HG03045 (cell line): ENCODE data around the gene DPP8.

Source experiments
- ATAC-seq: cut with Tn5 transposase; IDR thresholded peaks from one replicate; pipeline ENCODE4 v1.9.1; 2021; ENCODE audit warnings: mild to moderate bottlenecking, moderate library complexity; ENCODE audit not compliant: unreplicated experiment

The DPP8 gene

DNA sequence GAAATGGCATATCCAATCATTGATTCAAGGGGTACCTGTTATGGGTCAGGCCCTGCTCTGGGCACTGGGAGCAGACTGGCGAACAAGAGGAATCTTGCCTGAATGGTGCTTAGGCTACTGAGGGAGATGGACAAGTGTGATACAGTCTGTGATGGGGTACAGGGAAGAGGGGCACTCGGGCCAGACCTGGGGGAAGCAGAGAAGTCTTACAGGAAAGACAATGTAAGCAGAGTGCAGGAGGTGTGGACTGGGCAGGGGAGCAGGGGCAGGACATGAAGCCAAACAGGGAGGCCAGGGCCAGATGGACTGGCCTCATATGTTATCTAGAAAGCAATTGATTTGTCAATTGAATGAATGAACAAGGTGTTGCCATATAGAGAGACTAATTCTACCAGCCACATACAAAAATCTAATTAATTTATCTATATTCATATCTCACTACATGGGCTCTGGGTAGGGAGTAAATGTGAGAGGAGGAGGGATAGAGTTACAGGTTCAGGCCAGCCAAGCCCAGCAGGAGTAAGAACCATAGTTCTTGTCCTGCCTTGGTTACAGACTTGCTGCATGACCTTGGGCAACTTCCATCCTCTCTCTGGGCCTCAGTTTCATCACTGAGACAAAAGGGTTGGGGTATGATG, 91.2 kb downstream of the DPP8 start:
- no peak for ATAC-seq

DNA sequence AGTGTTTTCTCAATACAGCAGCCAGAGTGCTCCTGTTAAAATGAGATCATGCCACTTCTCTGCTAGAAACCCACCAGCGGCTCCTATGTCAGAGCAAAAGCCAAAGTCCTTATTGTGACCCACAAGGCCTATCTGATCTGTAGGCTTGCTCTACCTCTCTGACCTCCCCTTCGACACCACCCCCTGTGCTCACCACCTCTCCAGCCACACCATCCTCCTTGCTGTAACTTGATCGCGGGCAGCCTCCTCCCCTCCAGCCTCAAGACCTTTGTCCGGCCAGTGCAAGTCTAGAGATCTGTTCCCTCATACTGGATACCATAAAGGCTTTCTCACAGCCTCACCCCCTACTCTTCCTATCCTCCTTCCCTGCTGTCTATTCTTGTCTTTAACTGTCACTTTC, 92.8 kb downstream of the DPP8 start:
- no peak for ATAC-seq

DNA sequence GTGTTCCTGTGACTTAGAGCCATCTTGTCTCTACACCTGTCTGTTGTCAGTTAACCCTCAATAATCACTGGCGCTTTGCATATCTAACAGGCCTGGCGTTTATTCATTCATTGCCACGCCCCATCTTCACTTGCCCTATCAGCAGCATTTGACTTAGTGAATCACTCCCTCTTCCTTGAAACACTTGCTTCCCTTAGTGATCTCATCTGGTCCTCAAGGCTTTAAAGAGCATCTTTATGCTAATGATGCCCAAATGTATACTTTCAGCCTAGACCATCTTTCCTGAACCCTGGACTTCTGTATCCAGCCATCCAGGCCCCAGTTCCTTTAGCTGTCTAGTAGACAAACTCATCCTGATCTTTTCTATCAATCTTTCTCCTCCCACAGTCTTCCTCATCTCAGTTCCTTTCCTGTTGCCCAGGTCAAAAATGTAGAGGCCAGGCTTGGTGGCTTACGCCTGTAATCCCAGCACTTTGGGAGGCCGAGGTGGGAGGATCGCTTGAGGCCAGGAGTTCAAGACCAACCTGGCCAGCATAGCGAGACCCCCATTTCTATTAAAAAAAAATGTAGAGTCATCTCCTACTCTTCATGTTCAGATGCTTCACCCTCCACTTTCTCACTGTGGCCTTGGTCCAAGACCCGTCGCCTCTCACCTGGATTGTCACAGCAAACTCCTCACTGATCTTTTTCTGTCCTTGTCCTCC, 93.4 kb downstream of the DPP8 start:
- ATAC-seq: no peak

DNA sequence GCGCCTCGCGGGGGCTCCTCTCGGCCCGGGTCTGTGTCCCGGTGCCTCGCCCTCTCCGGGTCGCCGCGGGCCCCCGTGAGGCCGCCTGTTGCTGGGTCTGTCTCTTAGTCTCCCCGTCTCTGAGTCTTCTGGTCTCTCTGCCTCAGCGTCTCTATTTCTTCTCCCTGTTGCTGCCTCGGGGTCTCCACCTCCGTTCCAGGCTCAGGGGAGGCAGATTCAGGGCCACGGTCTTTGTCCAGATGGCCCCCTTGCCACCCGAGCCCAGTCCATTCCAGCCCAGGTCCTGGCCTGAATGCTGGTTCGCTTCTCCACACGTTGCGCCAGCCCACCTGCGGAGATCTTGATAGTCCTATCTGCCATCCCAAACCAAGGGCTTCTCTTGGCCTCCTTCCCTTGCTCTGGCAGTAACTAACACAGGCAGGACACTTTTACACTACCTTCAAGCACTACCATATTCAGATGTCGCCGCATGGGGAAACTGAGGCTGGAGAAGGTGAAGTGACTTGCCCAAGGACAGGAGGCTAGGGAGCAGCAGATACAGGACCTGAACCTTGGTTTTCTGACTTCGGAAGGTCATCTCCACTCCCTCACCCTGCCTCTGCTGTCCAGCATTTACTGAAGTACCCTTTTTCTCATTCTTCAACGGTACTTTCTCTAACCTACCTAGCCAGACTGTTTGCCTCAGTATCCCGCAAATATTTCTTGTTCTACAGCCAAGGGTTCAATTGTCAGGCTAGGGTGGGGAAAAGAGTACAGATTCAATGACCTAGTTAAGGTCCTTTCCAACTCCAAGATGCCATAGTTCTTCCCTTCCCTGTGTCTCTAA, 94.1 kb downstream of the DPP8 start:
- no peak for ATAC-seq

DNA sequence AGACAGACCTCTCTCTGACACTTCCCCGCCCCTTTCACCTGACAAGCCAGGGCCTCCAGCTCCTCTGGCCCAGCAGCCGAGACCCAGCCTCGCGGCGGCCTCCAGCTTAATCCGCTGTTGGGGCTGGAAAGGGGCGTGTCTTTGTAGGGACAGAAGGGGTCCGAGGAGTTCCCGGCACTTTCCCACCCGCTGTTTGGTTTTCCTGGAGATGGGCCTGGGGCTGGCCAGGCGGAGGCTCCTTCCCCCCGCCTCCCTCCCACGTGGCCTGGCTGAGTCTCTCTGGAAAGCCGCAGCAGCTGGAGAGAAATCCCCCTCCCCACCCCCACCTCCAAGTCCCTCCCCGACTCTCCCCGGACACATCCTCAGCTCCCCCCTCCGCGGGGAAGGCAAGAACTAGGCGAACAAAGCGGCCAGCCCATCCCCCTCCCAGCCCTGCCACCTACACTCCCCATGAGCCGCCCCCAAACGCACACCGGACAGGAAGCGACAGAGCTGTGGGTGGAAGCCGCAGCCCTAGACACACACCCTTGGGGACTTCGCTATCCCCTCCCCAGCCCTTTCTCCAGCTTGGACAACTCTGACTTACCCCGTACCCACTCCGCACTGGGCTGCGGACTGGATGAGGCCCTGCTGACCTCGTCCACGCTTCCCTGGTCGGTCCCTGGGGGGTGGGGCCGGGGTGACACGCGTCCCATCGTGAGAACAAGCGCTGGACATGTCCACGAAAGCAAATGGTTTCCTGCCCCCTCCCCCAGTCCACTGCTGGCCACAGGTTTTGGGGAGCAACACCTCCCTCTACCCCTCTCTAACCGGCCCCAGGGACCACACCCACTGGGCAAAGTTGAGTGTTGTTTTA, 95.9 kb downstream of the DPP8 start:
- no peak for ATAC-seq

DNA sequence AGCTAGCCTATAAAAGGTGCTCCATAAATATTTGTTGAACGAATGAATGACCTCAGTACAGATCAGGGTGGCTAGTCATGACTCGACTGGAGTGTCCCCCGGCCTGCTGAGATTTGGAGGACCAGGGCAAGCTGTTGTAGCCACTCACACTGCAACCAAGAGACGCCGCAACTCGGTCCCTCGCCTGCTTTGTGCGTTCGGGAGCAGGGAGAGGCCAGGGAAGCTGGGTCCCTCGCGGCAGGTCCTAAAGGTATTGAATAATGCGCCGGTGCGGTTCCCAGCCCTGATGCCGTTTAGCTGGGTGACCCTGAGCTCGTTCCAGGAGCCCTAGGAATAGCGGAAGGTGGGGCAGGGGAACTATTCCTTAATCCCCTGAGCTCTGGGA, 96.5 kb downstream of the DPP8 start:
- no peak for ATAC-seq

DNA sequence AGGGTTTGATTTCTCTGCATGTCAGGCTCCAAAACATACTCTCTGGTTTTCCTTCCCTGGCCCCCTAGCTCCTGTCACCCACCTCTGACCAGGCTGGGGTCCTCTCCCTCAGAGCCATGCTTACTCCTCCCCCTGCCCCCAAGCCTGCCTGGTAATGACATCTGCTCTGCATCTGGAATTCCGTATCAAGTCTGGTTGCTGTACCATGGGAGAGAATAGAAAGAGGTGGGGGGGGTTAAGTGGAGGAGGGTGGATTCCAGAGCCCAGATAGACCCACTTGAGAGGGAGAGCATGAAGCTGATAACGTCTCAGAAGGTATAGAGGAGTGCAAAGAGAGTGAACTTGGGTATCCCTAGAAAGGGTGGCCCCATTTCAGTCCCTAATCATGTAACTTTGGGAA, 98.9 kb downstream of the DPP8 start:
- no peak for ATAC-seq

DNA sequence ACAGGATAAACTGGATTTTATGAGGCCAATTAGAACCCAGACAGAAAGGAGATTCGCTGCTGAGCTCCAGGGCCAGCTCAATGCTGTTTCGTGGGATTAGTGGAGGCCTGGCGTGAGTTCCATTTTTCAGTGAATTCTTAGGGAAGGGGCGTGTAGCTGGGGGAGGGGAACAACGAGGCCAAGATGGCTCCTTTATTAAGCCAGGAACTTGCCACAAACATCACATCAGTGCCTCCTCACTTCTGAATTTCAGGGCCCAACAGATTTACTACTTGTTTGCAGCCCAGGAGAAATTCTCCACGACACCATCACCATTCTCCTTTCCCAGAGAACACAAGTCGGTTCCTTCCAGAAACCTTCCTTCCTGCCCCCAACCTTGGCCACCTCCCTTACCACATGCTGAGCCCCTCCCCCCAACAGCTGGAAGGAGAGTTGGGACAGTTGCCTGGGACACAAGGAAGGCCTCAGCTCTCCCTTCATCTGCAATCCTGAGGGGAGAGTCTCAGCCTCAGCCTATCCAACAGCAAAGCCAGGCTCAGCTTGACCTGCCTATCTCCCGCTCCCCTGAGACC, 100.6 kb downstream of the DPP8 start:
- no peak for ATAC-seq

DNA sequence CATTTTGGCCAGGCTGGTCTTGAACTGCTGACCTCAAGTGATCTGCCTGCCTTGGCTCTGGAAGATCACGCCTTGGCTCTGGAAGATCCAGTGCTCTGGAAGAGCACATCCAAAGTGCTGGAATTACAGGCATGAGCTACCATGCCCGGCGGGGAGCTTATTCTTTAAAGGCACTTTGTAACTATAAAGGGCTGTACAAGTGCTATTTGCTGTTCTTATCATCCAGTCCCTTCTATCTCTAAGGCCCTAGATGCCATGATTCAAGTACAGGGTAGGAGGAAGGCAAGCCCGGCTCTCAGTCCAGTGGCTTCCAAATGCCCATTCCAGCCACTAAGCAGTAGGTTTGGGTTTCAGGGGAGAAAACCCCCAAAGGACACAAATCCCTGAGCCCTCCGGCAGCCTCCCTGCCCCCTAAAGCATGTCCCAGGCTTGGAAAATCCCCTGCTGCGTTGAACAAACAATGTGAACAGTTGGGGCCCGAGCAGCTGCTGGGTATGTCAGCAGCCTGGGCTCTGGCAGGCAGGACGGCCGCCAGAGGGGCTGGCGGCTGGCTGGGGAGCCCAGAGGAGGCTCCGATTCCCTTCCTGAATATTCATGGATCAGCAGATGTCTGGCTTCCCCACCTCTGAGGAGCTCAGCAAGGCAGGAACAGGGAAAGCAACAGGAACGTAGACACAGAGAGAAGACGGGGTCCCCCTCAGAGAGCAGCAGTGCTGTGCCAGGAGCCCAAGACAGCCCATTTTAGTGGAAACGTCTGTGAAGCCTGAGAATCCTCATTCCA, 102.5 kb downstream of the DPP8 start:
- ATAC-seq: no peak

DNA sequence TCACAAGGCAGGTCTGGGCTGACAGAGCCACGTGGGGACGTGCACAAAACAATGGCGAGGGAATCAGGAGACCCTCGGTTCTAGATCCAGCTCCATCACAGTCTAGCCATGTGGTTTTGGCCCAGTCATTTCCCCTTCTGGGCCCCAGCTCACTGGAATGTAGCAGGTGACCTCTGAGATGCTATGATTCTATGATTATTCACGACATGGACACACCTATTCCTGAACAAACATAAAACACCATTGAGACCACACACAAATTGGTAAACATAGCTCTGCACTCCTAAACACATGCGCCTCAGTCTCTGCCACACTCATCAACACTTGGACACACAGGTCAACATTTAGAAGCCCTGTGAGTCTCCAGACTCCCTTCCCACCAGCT, 103.7 kb downstream of the DPP8 start:
- no peak for ATAC-seq

DNA sequence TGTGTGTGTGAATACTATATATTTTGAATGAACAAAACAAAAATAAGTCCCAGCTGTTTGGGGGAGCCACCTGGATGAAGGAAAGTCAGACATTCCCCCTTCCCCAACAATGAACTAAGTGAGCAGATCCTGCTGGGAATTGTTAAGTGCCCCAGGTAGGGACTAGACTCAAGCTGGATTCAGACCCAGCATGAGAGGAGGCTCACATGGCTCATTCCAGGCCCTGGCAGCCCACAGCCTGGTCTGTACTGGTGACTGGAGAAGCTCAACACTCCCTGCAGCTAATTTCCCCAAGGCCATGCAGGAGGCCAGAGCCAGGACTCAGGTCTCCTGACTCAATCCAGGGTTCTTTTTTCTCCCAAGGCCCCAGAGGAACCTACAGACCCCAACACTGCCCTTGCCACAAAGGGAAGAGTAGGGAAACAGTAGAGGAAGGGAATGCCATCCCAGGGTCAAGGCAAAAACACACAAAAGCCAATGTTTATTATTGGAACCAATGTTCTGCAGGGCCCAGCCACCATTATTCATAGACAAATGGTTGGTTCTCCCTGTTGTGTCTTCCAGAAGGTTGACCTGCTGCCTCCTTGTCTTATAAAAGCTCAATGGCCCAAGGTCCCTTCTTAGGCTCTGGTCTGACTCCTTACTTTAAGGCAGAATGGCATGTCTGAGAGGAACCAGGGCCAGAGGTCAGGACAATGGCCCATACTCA, 104.3 kb downstream of the DPP8 start:
- no peak for ATAC-seq

DNA sequence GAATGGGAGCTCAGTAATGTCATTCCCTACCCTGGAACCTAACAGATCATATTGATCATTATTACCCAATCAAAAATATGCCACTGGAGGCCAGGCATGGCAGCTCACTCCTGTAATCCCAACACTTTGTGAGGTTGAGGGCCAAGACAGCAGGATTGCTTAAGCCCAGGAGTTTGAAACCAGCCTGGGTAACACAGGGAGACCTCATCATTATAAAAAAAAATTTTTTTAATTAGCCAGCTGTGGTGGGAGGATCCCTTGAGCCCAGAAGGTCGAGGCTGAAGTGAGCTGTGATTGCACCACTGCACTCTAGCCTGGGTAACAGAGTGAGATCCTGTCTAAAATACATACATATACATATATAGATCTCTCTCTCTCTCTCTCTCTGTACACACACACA, 104.9 kb downstream of the DPP8 start:
- no peak for ATAC-seq

DNA sequence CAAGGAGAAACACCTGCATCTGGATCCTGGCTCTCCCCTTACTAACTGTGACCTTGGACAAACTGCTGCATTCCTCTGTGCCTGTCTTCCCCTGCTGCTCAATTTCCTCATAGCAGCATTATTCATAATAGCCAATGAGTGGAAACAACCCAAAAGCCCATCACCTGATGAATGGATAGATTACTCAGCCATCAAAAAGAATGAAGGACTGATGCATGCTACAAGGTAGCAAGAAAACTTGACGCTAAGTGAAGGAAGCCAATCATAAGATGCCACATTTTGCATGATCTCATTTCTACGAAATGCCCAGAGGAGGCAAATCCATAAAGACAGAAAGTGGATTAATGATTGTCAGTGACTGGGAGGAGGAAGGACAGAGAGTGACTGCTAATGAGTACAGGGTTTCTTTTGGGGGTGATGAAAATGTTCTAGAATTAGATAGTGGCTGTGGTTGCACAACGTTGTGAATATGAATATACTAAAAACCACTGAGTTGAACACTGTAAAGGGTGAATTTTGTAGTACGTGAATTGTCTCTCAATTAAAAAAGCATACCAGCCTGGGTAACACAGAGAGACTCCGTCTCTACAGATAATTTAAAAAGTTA, 105.9 kb downstream of the DPP8 start:
- no peak for ATAC-seq

DNA sequence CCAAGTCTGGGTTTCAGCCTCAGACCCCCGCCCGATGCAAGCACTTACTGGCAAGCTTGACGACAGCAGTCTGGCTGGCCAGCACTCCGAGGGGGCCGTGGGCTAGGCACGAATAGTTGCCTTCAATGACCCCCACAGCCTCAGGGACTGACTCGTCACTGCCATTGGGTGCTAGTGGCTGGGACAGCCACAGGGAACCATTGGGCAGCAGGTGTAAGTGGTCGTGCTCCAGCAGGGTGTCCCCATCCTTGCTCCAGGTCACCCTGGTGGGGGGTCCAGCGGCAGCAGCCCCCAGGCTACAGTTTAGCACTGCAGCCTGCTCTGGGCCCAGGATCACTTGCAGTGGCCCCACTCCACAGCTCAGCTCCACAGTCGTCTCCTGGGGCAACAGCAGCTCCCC, 106.5 kb downstream of the DPP8 start:
- ATAC-seq: no peak

DNA sequence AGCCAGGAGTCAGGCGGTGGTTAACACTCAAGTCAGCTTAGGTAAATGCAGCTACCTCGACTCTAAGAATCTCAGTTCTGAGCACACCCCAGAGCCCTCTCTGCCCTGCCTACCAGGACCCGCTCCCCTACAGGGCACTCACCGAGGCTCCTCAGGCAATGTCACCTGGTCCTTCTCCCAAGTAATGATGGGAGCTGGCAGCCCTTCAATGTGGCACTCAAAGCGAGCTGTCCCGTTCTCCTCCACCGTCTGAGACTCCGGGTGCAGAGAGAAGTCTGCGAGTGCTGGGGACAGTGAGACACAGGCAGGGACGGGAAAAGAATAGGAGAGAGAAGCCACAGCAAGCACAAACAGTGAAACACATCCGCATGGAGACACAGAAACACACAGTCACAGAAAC, 107.5 kb downstream of the DPP8 start:
- ATAC-seq: no peak

DNA sequence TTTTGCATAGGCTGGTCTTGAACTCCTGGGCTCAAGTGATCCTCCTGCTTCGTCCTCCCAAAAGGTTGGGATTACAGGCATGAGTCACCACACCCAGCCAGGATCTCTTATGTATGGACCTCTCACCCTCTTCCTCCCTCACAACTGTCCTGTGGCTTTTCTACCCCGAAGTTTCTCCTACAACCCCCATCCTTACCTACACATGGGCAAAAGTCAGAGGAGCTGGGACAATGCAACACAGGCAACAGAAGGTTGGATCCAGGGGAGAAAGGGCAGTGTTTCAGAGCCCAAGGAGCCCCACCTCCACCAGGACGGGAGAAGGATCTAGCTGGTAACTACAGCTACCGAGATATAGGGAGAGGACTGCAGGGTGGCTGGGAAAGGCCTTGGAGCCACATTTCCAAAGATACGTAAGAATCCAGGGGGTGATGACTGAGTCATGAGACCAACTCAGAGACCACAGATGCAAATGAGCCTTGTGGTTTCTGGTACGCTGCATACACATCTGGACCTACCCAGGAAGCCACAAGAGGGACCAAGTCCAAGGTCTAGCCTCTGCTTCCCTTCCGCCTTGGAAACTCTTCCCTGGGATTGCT, 108.4 kb downstream of the DPP8 start:
- no peak for ATAC-seq

DNA sequence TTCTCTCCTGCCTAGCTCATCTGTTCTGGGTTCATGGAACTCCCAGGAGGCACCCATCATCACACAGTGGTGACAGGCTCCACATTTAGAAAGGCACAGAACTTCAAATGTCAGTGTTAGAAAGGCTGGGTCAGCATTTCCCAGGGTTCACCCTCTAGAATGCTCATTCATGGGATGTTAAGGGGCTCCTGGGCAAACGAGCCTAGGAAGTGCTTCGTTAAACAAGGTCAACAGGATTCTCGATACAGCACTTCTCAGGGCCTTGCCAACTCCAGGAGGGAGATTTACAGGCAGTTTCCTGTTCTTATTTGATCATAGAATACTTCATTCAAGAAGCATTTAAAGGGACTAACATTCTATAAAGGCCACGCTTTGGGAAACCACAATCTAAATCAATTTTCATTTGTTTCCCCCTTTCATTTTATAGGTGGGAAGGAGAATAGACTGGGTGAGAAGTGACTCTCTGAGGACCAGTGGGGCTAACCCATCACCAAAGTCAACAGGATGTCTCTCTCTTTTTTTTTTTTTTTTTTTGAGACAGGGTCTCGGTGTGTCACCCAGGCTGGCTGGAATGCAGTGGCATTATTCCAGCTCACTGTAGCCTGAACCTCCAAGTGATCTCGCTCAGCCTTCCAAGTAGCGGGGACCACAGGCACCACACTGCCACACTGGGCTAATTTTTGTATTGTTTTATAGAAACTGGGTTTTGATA, 109.0 kb downstream of the DPP8 start:
- no peak for ATAC-seq

DNA sequence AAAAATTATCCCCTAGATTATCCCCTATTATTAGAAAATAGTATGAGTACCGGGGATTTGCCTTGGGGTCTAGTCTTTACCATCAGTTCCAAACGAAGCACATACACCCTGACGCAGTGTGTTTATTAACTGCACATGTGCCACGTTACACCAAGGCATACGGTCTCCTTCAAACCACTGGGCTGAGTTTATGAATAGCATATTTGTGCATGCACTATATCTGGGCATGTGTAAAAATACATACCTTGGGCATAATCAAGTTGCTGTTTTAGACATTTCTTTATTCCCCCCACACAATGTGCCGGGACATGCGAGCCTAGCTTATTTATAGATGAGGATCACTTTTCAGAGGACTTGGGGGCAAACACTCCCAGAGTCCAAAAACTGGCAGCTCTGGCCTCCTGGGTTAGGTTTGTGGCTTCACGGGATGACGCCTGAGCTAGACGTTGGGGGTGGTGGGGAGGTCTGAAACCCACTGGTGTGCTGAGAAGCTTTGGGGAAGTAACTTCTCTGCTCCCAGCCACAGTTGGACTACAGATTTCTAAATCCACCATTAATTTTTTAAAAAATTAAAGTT, 111.0 kb downstream of the DPP8 start:
- no peak for ATAC-seq
